DMS114 treated with DMSO at 0.1 percent for 48 hours (cell line): ENCODE measurements around the gene TLR1.
"Not testable (repeated sequence)": the region's sequence is repeated elsewhere in the genome, so short reads cannot be mapped to it uniquely, and the experiment has no call there.

Source experiments
- DNase-seq: peaks from one replicate; lab custom pipeline; 2025; ENCODE audit not compliant: unreplicated experiment; lab: John Stamatoyannopoulos, UW

The TLR1 gene

DNA sequence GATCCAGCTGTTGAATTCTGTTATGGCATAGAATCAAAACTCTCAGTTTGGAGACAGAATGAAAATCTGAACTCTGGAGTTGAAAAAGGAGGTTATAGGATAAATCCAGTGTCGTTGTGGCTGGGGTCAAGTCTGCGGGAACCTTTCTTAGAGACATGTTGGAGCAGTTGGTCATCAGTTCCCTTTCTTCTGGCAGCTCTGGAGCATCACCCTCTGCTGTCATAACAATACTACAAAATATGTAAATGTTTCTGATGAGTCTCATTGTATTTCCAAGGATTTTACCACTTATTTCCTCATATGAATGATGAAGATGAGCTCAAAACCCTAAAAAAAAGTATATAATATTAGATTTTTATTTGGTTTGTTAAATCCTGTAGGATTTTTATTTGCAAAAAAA, 29.3 kb downstream of the TLR1 start:
- no peak for DNase-seq

- no peak for DNase-seq
Observed at GRCh38 chr4:38774181-38774955, 30.2 kb downstream of the TLR1 start.

DNA sequence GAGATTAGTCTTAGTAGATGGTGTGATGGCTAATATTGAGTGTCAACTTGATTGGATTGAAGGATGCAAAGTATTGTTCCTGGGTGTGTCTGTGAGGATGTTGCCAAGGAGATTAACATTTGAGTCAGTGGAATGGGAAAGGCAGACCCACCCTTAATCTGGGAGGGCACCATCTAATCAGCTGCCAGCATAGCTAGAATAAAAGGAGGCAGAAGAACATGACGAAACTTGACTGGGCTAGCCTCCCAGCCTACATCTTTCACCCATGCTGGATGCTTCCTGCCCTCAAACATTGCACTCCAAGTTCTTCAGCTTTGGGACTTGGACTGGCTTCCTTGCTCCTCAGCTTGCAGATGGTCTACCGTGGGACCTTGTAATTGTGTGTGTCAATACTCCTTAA, 34.3 kb downstream of the TLR1 start:
- DNase-seq = not testable (repeated sequence)

- no peak for DNase-seq
Observed at GRCh38 chr4:38769857-38770256, 34.7 kb downstream of the TLR1 start.

DNA sequence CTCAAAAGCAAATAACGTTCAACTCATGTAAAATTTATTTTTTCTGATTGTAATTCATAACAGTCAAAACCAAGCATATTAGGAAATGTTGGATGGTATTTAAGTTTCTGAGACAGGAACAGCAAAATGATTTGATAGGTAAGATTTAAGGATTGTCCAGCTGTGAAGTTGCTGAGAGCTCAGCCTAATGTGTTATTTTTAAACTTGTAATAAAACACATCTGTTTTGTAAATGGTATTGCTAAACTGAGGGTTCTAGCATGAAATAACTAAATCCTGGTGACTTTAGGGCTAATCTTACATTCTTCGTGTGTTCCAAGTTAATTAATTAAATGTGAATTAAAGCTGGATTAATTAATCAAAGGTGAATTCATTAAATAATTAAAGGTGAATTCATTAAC, 35.1 kb downstream of the TLR1 start:
- DNase-seq = no peak

GRCh38 chr4:38768968-38769394, 35.6 kb downstream of the TLR1 start:
- DNase-seq = no peak

DNA sequence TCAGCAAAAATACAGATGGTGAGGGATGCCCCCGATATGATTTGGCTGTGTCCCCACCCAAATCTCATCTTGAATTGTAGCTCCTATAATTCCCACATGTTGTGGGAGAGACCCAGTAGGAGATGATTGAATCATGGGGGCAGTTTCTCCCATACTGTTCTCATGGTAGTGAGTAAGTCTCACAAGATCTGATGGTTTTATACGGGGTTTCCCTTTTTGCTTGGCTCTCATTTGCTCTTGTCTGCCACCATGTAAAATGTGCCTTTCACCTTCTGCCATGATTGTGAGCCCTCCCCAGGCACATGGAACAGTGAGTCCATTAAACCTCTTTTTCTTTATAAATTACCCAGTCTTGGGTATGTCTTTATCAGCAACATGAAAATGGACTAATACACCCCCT, 37.7 kb downstream of the TLR1 start:
- not testable (repeated sequence) for DNase-seq

DNA sequence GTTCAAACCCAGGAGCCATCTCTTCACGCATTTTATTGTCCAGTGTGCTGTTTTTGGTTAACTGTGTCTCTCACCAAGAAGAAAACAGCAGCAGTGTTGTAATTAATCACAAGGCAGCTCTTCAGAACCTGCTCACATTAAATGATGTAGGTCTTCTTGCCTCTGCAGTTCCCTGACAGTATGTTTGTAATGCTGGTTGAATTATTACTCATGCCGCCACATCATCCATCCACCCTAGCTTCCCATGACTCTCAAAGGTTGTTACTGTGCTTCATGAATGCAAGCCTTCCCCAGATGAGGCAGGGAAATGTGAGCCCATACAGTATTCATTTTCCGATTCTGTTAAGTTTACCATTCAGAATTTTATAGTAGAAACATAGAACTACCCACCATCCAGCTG, 39.2 kb downstream of the TLR1 start:
- no peak for DNase-seq

- DNase-seq = no peak
Observed at GRCh38 chr4:38764277-38764676, 40.3 kb downstream of the TLR1 start.

GRCh38 chr4:38762560-38762959, 42.0 kb downstream of the TLR1 start:
- no peak for DNase-seq

DNA sequence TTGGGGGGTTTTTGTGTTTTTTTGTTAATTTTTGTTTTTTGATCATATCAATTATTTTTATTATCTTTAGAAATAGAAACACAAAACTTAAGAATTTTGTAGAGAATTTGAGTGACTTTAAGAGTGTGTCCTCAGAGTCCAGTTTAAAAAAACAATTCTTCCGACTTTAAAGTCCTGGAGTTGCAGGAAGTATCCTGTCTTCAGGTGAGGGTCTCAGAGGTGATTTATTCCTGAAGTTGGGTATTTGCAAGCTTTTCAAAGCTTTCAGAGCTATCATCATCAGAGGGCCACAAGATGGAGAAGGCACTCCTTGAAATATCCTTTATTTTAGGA, 44.8 kb downstream of the TLR1 start:
- DNase-seq = no peak

DNA sequence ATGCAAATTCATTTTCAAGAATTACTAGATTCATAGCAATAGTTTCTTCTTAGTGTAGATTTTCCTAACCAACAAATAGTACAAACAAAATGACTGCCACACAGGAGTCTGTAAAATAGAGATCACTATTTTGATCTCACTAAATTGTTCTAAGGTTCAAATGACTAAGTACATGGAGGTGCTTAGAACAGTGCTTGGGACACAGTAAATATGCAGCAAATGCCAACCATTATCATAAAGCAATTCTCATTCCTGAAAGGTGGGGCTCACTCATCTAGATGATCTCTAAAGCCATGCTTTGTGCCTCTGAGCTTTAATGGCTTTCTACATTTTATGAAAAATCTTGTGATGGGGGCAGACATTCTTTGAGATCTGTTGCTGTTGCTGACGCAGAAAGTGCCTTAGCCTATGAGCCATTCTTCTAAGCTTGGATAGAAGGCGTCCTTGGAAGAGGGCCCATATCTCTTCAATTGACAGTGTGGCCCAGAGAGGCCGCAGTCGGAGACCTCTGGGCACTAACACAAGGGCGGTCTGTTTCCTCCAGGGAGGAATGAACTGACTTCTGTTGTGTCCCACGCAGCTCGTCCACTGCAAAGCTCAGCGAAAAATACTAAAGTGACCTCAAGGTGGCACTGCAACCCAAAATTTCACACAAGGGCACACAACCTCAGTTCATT, 45.3 kb downstream of the TLR1 start:
- peak; percentile 14 for DNase-seq

- no peak for DNase-seq
Observed at GRCh38 chr4:38757945-38758600, 46.5 kb downstream of the TLR1 start.

GRCh38 chr4:38752941-38753806, 51.4 kb downstream of the TLR1 start:
- DNase-seq = peak; percentile 15

DNA sequence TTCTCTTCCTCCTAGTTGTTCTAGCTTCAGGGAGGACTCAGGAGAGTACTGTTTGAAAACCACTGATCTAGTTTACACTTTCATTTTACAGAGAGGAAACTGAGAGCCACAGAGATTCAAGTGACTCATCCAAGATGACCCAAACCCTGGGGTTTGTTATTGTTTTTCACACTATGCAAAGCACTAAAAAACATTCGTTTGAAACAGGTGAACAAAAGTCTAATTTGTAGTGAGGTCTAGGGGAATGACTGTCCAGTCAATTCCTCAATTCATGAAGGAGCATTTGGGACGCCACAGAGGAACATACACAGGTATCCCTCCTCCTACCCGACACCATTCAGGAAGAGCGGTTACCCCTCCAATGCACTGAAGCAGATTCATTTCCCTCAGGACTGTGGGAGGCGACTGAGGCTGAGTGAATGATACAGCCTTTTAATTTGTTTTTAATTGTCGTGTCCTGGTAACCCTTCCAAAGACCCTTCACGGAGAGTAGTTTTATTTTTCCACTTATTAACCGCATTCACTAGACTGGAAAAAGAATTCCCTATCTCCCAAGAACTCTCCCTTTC, 52.1 kb downstream of the TLR1 start:
- no peak for DNase-seq

GRCh38 chr4:38751341-38752010, 53.1 kb downstream of the TLR1 start:
- no peak for DNase-seq

DNA sequence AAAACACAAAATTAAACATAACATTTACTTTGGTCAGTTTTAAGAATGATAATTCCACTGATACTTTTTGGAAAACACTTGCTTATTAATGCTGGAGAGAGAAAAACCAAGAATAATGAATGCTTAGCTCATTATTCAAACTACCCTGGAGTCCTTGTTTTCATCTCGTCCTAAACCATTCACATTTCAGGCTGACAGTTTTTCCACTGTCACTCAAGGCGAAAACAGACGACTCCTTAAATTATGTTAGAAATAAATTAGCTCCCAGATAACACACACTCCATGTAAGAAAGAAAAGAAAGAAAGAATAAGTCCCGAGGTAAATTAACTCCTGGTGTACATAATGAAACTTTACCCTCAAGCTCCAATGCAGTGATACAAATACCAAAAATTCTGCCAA, 55.3 kb downstream of the TLR1 start:
- no peak for DNase-seq

- DNase-seq = no peak
Observed at GRCh38 chr4:38747629-38748028, 57.0 kb downstream of the TLR1 start.
